ENCODE results near the gene IFT74.
"Not testable (repeated sequence)": the region's sequence is repeated elsewhere in the genome, so short reads cannot be mapped to it uniquely, and the experiment has no call there.

IFT74 gene

DNA sequence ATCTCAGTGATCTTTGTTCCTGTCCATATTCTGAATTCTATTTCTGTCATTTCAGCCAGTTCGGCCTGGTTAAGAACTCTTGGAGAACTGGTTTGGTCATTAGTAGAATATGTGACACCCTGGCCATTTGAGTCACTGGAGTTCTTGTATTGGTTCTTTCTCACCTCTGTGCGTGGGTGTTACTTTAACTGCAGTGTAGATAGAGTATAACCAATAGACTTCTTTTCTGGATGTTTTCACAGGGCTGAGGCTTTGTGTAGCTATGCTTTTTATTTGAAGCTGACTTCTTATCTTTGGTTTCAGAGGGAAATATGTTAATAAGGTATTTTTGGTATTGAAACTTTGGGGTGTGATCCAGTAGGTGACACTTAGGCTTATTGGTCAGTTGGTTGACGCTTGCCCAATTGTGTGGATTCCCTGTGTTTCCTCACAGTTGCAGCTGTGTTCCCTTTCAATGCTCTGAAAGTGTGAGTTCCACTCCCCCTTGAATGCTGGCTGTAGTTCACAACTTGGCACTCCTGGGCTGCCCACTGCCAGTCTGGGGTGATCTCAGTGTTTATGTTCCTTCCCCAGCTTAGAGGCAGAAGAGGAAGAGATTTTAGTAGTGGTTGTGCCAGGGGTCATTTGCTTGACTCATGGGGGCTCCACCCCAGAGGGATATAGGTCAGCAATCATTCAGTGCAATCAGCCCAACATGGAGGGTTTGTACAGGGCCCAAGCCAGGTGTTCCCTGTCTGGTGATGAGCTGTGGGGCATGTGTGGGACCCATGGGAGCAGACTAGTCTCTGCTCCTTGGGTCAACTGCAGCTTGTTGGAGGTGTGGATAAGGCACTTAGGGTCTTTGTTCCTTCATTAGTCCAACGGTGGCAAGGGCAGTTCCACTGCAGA, 117.9 kb downstream of the IFT74 start:
- no peak for DNase-seq (ENCODE audit: low read depth)

DNA sequence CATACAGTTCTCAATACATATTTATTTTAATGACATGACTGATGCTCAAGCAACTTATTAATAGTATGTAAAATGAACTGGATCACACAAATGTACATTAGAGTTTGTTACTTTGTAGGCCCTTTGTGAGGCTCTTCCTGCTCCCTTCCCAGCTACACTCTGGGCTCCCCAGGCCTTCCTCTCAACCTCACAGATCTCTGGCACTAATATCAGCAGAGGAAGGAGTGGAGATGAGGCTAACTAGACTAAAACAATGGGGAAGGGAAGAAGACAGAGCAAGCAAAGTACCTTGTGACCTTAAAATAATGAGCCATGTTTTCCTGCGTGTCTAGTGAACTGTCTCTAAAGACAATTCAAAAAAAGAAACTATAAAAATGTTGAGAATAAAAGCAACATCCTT, 122.5 kb downstream of the IFT74 start:
- DNase-seq (ENCODE audit: low read depth) = no peak

GRCh38 chr9:27085456-27085855, 129.2 kb downstream of the IFT74 start:
- DNase-seq (ENCODE audit: low read depth) = no peak

DNA sequence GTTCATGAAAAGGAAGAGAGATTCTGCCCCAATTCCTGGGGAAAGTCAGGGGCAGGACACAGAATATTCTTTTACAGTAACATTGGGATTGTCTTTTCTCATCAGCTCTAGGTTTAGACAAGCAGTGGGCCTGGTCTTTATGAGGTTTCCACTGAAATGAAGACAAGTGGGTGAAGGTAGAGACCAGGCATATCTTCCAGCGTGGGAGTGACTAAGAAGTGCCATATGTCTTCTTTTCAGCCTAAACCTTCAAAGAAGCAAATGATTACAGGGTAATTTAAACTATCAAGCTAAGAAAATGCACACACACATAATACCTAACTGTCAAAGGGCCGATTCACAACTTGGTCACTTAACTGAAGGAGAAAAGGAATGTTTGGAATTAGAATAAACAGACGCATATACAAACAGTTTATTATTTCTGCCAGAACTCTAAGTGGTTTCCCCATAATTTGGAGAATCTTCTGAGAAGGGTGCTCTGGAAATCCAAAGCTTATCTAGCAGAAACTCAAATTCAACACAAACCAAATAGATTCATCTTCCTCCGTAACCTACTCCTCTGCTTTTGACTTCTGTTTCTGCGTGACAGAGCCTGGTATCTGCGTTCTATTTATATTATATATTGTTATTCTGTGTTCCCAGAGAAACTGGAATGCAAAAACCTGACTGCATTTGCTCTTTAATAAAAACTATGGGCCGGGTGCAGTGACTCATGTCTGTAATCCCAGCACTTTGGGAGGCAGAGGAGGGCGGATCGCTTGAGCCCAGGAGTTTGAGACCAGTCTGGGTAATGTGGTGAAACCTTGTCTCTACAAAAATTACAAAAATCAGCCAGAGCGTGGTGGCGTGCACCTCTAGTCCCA, 130.8 kb downstream of the IFT74 start:
- DNase-seq (ENCODE audit: low read depth) = no peak

GRCh38 chr9:27088981-27089380, 132.8 kb downstream of the IFT74 start:
- DNase-seq (ENCODE audit: low read depth) = no peak

GRCh38 chr9:27089706-27090105, 133.5 kb downstream of the IFT74 start:
- DNase-seq (ENCODE audit: low read depth) = no peak

- DNase-seq (ENCODE audit: low read depth) = no peak
Observed at GRCh38 chr9:27090231-27090630, 134.0 kb downstream of the IFT74 start.

GRCh38 chr9:27090711-27091110, 134.5 kb downstream of the IFT74 start:
- no peak for DNase-seq (ENCODE audit: low read depth)

DNA sequence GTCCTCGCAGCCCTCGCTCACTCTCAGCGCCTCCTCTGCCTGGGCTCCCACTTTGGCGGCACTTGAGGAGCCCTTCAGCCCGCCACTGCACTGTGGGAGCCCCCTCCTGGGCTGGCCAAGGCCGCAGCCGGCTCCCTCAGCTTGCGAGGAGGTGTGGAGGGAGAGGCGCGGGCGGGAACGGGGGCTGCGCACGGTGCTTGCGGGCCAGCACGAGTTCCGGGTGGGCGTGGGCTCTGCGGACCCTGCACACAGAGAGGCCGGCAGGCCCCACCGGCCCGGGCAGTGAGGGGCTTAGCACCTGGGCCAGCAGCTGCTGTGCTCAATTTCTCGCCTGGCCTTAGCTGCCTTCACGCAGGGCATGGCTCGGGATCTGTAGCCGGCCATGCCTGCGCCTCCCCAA, 136.3 kb downstream of the IFT74 start:
- not testable (repeated sequence) for DNase-seq (ENCODE audit: low read depth)

DNA sequence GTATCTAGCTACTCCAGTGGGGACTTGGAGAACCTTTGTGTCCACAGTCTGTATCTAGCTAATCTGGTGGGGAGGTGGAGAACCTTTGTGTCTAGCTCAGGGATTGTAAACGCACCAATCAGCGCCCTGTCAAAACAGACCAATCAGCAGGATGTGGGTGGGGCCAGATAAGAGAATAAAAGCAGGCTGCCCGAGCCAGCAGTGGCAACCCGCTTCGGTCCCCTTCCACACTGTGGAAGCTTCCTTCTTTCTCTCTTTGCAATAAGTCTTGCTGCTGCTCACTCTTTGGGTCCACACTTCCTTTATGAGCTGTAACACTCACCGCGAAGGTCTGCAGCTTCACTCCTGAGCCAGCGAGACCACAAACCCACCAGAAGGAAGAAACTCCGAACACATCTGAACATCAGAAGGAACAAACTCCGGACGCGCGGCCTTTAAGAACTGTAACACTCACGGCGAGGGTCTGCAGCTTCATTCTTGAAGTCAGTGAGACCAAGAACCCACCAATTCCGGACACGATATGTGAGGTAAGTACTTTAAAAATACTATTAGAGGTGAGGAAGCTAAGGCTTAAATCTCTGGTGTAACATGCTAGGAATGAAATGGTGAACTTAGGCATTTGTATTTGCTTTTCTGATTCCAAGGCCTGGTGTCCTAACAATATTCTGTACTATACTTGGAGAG, 137.3 kb downstream of the IFT74 start:
- not testable (repeated sequence) for DNase-seq (ENCODE audit: low read depth)

- no peak for DNase-seq (ENCODE audit: low read depth)
Observed at GRCh38 chr9:27094640-27095298, 138.6 kb downstream of the IFT74 start.

- DNase-seq (ENCODE audit: low read depth) = no peak
Observed at GRCh38 chr9:27107241-27107640, 151.0 kb downstream of the IFT74 start.

- DNase-seq (ENCODE audit: low read depth) = no peak
Observed at GRCh38 chr9:27108981-27109541, 152.8 kb downstream of the IFT74 start, which contains the start of gene TEK. Gene TEK (plus strand): TSS chr9:27109225. CDS start chr9:27109591, 366 bp downstream.

GRCh38 chr9:27109621-27110020, 153.4 kb downstream of the IFT74 start:
- no peak for DNase-seq (ENCODE audit: low read depth)

GRCh38 chr9:27110181-27110580, 154.0 kb downstream of the IFT74 start:
- no peak for DNase-seq (ENCODE audit: low read depth)

- DNase-seq (ENCODE audit: low read depth) = no peak
Observed at GRCh38 chr9:27112235-27112634, 156.0 kb downstream of the IFT74 start.
